Activated B cell treated with CpG ODN at 0.5 μM for 24 hours (primary cell): Measurements from ENCODE around the gene STK10. TPM values are rescaled to one million over a fixed set of nuclear protein-coding genes. Genes with fewer than 3 reads are reported as not detected.

Experiments used
- ATAC-seq: fragments of 200-7000 bp; cut with Tn5 transposase; one replicate; pipeline ENCODE4 v1.10.0; 2021; ENCODE audit warnings: low read depth, mild to moderate bottlenecking, moderate library complexity
- CTCF ChIA-PET: fragments of 350-600 bp; sonication (Branson Sonifier 250); formaldehyde crosslinking; loops from one replicate; lab custom pipeline; 2021; ENCODE audit warnings: antibody characterized with exemption; lab: Charles Lee
- POLR2A ChIA-PET: fragments of 350-600 bp; sonication (Branson Sonifier 250); formaldehyde crosslinking; loops from one replicate; lab custom pipeline; 2021; ENCODE audit warnings: antibody characterized with exemption; lab: Charles Lee
- DNase-seq: peaks from one replicate; pipeline ENCODE4 v3.0.0; 2022
- H3K27ac Mint-ChIP-seq: one replicate; pipeline ENCODE4 v1.8.0; 2020; ENCODE audit warnings: mixed read lengths
- H3K27me3 Mint-ChIP-seq: one replicate; pipeline ENCODE4 v1.8.0; 2021; ENCODE audit warnings: mixed read lengths
- H3K36me3 Mint-ChIP-seq: one replicate; pipeline ENCODE4 v1.8.0; 2021; ENCODE audit warnings: low read depth, mixed read lengths
- H3K4me1 Mint-ChIP-seq: one replicate; pipeline ENCODE4 v1.8.0; 2021; ENCODE audit warnings: mixed read lengths
- H3K4me3 Mint-ChIP-seq: one replicate; pipeline ENCODE4 v1.8.0; 2020; ENCODE audit warnings: mild to moderate bottlenecking, mixed read lengths
- H3K9me3 Mint-ChIP-seq: one replicate; pipeline ENCODE4 v1.8.0; 2020; ENCODE audit warnings: mixed read lengths
- intact Hi-C: fragments of 100-400 bp; cut with micrococcal nuclease; formaldehyde crosslinking; loops from one replicate; pipeline ENCODE4 v1.15.1; 2024
- total RNA-seq: library from RNA; stranded (reverse); gene quantifications from 2 replicates; pipeline ENCODE4 v1.2.3, GENCODE V29; 2022
- TF ChIP-seq, protein P1 (sequence below): fragments of 200-600 bp; IDR thresholded peaks from one replicate; pipeline ENCODE4 v1.8.0; 2022; ENCODE audit warnings: antibody characterized with exemption, mild to moderate bottlenecking

Gene STK10
- total RNA-seq, 1 donor from 2014 or later = 276 TPM

DNA sequence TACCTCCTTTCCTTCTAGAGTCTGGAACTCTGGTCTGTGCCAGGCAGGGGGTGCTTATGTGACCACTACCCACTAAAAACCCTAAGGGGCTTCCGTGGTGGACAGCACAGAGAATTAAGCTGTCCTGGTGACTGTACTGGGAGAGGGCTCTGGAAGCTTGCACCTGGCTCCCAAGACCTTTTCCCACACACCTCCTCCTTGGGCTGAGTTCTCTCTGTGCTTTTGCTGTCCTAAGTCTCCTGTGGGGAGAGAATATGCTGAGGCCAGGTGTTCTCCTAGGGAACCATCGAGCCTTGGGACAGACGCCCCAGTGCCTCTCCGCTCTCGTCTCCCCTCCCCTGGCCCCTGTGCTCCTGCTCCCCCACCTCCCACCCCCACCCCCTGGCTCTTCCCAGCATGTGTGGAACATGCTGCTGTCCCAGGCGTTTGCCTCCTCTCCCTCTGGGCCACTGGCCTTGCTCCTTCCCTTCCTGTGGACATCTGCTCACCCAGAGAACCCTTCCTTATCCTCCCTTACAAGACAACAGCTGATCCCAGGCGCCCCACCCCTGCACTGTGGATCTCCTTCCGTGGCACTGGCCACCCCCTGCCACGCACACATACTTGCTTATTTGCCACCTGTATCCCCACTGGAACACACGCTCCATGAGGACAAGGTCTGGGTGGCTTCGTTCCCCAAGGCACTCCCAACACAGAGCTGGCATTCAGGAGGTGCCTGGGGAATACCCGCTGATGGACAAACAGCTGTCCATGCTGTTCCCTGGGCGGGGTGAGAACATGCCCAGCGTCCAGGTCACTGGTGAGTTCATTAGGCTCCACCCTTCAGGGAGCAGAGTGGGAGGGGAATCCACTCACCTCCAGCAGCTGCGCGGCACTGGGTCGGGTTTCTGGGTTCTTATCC lies 83.0 kb downstream of the STK10 start:
- TF ChIP-seq, protein P1, sequence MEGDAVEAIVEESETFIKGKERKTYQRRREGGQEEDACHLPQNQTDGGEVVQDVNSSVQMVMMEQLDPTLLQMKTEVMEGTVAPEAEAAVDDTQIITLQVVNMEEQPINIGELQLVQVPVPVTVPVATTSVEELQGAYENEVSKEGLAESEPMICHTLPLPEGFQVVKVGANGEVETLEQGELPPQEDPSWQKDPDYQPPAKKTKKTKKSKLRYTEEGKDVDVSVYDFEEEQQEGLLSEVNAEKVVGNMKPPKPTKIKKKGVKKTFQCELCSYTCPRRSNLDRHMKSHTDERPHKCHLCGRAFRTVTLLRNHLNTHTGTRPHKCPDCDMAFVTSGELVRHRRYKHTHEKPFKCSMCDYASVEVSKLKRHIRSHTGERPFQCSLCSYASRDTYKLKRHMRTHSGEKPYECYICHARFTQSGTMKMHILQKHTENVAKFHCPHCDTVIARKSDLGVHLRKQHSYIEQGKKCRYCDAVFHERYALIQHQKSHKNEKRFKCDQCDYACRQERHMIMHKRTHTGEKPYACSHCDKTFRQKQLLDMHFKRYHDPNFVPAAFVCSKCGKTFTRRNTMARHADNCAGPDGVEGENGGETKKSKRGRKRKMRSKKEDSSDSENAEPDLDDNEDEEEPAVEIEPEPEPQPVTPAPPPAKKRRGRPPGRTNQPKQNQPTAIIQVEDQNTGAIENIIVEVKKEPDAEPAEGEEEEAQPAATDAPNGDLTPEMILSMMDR = no peak
- Mint-ChIP-seq H3K4me1 (peaks cover 25% of the 10 kb centered on the region), H3K27me3 (no peaks in the 10 kb centered on the region), H3K9me3 (no peaks in the 10 kb centered on the region), H3K4me3 (no peak overlapping the region), H3K27ac (no peak overlapping the region), H3K36me3 (peaks cover 72% of the 10 kb centered on the region)
- intact Hi-C loops = no loop called here
- ChIA-PET POLR2A (interaction anchor here (1.7 to 3.4 kb wide), 2 partner anchors 83 kb away, joined by 5 to 29 read pairs; partner anchors contain the start of gene STK10), CTCF (interaction anchor here (1.4 to 5.0 kb wide), 4 partner anchors 10 to 188 kb away, joined by 3 to 94 read pairs (median 10); partner anchors contain the start of gene STK10)
- DNase-seq (no peak), ATAC-seq (no peak)

DNA sequence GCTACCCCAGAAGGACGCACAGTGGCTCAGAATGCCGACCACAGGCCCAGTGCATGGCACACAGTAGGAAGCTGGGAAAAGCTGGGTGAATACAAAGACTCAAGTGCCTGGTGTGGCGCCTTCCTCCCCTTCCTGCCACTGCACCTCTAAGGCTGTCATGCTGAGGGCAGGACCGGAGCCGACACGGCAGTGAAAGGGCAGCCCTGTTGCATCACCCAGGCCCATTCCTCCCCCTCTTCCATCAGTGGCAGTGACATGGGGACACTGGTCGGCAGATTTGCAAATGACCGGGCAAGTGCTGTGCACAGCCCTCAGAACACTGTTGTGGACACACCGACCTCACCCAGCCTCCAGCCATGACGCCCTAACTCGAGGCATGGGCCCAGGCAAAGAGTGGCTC lies 84.0 kb downstream of the STK10 start:
- ChIA-PET CTCF (interaction anchor here (5.0 kb wide), 1 partner anchor 84 kb away, joined by 94 read pairs; the partner anchor contains the start of gene STK10), POLR2A (interaction anchor here (0.6 to 1.7 kb wide), 2 partner anchors 53 to 84 kb away, joined by 4 to 5 read pairs; partner anchors contain the start of gene STK10)
- H3K9me3 Mint-ChIP-seq = no peaks in the 10 kb centered on the region
- H3K4me3 Mint-ChIP-seq = no peak overlapping the region
- peak overlapping the region; percentile 12 for H3K27ac Mint-ChIP-seq
- intact Hi-C loops = no loop called here
- H3K36me3 Mint-ChIP-seq = peaks cover 70% of the 10 kb centered on the region
- ATAC-seq (no peak), DNase-seq (no peak)
- TF ChIP-seq, protein P1 = no peak
- peaks cover 15% of the 10 kb centered on the region for H3K4me1 Mint-ChIP-seq
- no peaks in the 10 kb centered on the region for H3K27me3 Mint-ChIP-seq

DNA sequence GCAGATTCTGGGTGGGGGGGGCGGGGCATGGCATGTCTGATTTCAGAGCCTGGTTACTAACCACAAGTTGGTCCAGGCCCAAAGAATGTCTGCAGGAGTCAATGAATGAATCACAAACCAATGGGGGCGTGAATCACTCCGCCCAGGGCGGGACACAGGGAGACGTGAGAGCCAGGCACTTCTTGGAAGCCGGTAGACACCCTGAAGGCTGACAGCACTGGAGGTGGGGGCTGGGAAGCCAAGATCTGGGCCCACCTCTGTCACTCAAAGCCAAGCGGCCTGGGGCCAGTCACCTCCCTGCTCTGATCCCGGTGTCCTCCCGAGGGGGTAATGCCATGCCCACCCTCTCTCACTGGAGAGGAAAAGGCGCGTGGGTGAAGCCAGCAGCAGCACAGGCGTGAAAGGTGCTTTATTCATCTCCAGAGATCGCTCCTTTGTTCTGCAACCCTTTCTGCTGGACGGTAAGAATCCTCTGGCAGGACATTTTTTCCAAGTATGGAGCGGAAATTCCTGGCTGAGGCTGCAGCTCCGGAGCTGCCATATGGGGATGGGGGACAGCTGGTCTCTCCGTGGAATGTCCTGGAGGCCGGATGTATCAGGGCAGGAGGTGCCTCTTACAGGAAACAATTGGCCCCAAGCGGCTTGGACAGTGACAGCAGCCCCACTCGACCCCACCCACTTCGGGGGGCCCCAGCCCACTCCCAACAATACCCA lies 85.0 kb downstream of the STK10 start:
- POLR2A ChIA-PET = interaction anchor here (0.7 to 1.7 kb wide), 3 partner anchors 14 to 85 kb away, joined by 3 to 5 read pairs (median 4); partner anchors contain the start of gene STK10
- ATAC-seq (no peak), DNase-seq (no peak)
- H3K36me3 Mint-ChIP-seq = peaks cover 77% of the 10 kb centered on the region
- intact Hi-C loops = no loop called here
- no peaks in the 10 kb centered on the region for H3K27me3 Mint-ChIP-seq
- TF ChIP-seq, protein P1 = no peak
- CTCF ChIA-PET = interaction anchor here (5.0 kb wide), 1 partner anchor 85 kb away, joined by 94 read pairs; the partner anchor contains the start of gene STK10
- H3K9me3 Mint-ChIP-seq = no peaks in the 10 kb centered on the region
- H3K27ac Mint-ChIP-seq = no peak overlapping the region
- H3K4me3 Mint-ChIP-seq = no peak overlapping the region
- H3K4me1 Mint-ChIP-seq = peaks cover 13% of the 10 kb centered on the region

DNA sequence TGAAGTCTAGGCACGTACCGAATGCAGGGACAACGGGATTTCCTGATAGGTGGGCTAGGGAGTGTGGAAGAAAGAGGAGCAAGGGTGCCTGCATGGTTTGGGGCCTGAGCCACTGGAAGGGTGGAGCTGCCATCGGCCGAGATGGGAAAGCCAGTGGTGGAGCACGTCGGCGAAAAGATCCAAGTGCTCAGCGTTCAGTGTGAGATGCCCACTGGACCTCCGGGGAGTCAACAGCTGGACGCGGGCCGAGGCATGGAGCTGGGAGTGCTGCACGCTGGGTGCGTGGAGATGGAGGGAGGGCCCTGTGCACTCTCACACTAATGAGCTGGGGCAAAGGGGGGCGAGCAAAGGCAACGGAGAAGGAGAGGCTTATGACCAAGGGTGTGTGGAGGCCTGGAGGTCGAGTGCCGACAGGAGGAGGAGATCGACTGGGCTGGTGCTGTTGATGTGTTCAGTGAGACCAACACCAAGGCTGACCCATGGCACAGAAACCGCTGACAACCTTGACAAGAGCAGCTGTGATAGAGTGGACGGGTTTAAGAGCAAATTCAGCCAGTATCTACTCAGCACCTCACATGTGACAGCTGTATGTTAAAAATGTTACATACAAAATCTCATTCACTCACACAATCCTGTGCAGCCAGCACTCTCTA lies 85.7 kb downstream of the STK10 start:
- no peak overlapping the region for H3K4me3 Mint-ChIP-seq
- peaks cover 9% of the 10 kb centered on the region for H3K4me1 Mint-ChIP-seq
- no peak for ATAC-seq
- intact Hi-C loops = no loop called here
- CTCF ChIA-PET = no interaction called here
- no peaks in the 10 kb centered on the region for H3K9me3 Mint-ChIP-seq
- H3K36me3 Mint-ChIP-seq = peaks cover 84% of the 10 kb centered on the region
- no peak for DNase-seq
- TF ChIP-seq, protein P1 = no peak
- POLR2A ChIA-PET = interaction anchor here (0.7 to 1.0 kb wide), 2 partner anchors 13 to 86 kb away, joined by 3 to 4 read pairs; partner anchors contain the start of gene STK10
- no peaks in the 10 kb centered on the region for H3K27me3 Mint-ChIP-seq
- H3K27ac Mint-ChIP-seq = no peak overlapping the region
